DMS79 (cell line): ENCODE measurements around the gene SUPT6H.
"Not testable (repeated sequence)": the region's sequence is repeated elsewhere in the genome, so short reads cannot be mapped to it uniquely, and the experiment has no call there.

Experiments used
- DNase-seq: peaks from one replicate; lab custom pipeline; 2025; lab: John Stamatoyannopoulos, UW

Gene SUPT6H

DNA sequence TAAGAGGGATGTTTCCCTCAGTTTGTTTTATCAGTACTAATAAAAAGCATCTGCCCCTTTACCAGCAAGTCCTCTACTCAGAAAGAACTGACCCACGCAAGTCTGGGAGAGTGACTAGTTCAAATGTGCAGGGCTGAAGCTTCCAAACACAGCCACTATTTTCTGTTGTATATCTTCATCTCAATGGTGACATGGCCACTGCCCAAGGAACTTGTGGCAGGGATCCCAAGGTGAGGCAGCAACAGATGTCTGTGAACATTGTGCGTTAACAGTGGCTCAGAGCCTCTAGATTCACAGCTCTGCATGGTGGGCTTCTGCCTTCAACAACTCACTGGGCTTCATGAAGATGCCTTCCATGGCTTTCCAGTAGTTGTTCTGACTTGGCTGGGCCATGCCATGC is 13.3 kb upstream of the SUPT6H start:
- DNase-seq, result no peak

DNA sequence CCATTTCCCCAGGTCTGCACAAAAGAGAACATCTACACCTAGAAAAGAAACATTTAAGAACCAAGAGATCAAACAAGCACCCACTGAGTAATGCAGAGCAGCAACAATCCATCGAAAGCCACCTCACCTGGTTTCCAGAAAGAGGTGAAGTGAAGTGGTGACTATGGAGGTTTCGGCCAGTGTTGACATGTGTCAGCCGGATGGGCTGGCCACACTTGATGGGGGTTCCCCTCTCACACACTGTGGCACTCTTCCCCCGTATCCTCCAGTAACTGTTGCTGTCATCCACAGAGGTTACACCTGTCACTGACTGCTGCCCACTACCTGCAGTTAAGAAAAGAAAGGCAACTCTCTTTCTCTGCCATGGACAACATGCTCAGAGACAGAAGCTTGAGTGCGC is 6.8 kb upstream of the SUPT6H start:
- DNase-seq, result no peak

DNA sequence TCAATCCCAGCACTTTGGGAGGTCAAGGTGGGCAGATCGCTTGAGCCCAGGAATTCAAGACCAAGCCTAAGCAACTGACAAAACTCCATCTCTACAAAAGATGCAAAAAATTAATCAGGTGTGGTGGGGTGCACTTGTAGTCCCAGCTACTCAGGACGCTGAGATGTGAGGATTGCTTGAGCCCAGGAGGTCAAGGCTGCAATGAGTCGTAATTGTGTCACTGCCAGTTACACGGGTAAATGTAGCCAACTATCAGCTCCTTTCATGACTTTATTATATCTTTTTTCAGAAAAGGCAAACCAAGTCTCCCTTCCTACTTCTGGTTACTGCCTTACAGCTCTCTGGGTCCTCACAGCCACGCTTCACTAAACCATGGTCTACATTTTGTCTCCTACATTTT is 4.2 kb upstream of the SUPT6H start:
- no peak for DNase-seq

- DNase-seq, result not testable (repeated sequence)
These were observed 3.7 kb upstream of the SUPT6H start for GRCh38 chr17:28658342-28658741.

GRCh38 chr17:28658766-28659496 is 3.1 kb upstream of the SUPT6H start:
- not testable (repeated sequence) for DNase-seq

GRCh38 chr17:28659497-28659881 is 2.5 kb upstream of the SUPT6H start:
- not testable (repeated sequence) for DNase-seq

- no peak for DNase-seq
These were observed 473 bp downstream of the SUPT6H start for GRCh38 chr17:28662527-28662829.

GRCh38 chr17:28663723-28664122 is 1.7 kb downstream of the SUPT6H start:
- no peak for DNase-seq

DNA sequence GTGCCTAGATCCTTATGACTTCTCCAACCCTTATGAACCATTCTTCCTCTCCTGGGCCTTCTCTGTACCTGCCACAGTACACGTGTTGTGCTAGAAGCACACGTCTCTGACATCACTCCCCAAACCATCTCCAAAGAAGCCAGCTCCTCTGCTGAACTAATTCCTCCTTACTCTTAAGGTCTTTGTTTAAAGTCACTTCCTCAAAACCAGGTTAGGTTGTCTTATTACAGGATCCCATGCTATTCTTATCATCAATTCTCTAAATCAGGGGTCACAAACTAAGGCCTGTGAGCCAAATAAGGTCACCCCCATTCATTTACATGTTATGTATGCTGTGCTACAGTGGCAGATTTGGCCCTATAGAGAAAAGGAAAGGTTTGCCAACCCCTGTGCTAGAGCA is 4.0 kb downstream of the SUPT6H start:
- no peak for DNase-seq

- DNase-seq, result no peak
These were observed 5.9 kb downstream of the SUPT6H start for GRCh38 chr17:28667870-28668269.

DNA sequence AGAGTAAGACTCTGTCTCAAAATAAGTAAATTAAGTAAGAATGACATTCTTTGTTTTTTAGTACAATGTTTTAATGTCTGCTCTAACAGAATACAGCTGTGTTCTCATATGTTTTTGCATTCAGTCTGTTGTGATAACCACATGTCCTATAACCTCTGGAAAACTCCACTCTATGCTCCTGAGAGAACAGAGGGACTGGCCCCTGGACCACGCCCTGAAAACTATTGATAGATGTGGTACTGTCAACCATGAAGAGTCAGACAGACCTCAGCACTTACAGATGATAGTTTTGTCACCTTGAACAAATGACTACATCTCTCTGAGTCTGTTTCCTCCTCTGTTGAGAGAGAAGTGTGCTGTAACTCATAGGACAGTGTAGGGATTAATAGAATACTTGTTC is 7.9 kb downstream of the SUPT6H start:
- no peak for DNase-seq

GRCh38 chr17:28675490-28675889 is 13.5 kb downstream of the SUPT6H start:
- no peak for DNase-seq

- DNase-seq, result peak; percentile 20
These were observed 14.0 kb downstream of the SUPT6H start for GRCh38 chr17:28675980-28676379.

DNA sequence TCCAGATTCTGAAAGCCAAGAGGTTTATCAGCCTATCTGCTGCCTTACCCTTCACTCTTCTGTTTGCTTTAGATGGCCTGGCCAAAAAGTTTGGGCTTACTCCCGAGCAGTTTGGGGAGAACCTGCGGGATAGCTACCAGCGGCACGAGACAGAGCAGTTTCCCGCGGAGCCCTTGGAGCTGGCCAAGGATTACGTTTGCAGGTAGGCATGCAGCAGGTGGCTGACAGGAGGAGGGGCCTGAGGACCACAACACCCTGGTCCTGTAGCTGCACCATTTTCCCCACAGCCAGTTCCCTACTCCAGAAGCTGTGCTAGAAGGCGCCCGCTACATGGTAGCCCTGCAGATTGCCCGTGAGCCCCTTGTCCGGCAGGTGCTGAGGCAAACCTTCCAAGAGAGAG is 20.6 kb downstream of the SUPT6H start:
- DNase-seq, result no peak

GRCh38 chr17:28684963-28685362 is 23.0 kb downstream of the SUPT6H start:
- DNase-seq, result peak; percentile 93

GRCh38 chr17:28685366-28685765 is 23.4 kb downstream of the SUPT6H start:
- DNase-seq, result no peak

GRCh38 chr17:28686296-28686695 is 24.3 kb downstream of the SUPT6H start:
- no peak for DNase-seq

DNA sequence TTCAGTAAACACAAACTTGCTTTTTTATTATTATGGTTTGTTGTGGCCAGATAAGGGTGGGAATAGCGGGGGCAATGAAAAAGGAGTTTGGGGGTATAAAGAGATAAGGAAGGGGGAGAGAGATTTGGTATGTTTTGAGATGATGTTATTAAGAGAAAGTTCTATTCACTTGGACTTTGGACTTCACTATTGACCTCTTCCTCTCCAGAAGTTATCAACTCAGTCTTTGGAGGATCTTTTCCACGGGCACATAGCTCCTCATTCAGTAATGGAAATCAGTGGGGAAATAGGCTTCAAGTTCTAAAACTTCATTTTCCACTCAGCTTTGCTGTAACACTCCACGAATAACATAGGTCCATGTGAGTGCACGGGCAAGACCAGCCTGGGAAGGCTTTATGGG is 26.5 kb downstream of the SUPT6H start:
- no peak for DNase-seq

DNA sequence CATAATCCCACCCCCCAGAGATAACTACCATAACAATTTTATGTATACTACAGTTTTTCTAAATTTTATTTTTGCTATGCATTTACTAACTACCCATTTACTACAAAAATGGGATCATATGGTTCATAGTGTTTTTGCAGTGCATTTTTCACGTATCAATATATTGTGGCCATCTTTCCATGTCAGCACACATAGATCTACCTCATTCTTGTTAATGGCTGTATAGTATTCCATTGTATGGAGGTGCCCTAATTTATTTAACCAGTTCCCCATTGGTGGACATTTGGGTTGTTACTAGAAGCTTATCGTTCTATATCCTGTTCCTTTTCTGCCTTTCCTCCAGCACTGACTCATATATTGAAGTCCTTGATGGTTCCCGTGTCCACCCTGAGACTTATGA is 27.0 kb downstream of the SUPT6H start:
- DNase-seq, result no peak

DNA sequence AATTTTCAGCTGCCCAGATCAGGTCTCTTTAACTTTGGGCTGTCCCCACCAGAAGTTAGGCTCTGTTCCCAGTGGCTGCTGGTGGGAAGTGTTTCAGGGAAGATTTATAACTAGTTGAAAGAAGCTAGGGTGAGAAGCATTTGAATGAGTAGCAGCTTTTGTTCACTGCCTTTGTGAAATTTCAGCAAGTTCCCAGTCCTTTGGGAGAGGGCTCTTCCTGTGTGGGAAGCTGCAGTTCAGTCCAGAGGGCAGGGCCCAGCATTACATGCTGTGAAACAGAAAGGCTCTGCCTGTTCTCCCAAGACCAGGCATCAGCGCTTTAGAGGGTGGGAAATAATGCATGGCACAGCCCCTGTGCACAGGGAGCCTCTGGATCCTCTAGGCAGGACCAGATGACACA is 31.9 kb downstream of the SUPT6H start:
- DNase-seq, result no peak

GRCh38 chr17:28698253-28698941 is 36.4 kb downstream of the SUPT6H start:
- DNase-seq, result no peak

DNA sequence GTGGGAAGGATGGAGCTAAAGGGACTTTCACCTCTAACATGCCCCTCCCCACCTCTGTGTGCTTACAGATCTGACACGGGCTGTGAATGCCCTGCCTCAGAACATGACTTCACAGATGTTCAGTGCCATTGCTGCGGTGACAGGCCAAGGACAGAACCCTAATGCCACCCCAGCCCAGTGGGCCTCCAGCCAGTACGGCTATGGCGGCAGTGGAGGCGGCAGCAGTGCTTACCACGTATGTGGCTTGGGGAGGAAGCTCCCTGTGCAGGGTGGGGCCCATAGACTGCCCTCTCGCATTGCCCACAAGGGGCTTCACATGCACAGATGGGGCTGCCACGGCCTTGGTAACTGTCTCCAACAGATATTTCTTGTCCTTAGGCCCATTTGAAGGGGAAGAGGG is 38.3 kb downstream of the SUPT6H start:
- DNase-seq, result no peak

GRCh38 chr17:28700830-28701492 is 39.0 kb downstream of the SUPT6H start:
- no peak for DNase-seq
